ENCODE measurements around the gene ARHGAP15. TPM values are rescaled to one million over a fixed set of nuclear protein-coding genes. Genes with fewer than 3 reads are reported as not detected.

Gene ARHGAP15
- total RNA-seq, 1 donor from 2014 or later, result 9.1 TPM

DNA sequence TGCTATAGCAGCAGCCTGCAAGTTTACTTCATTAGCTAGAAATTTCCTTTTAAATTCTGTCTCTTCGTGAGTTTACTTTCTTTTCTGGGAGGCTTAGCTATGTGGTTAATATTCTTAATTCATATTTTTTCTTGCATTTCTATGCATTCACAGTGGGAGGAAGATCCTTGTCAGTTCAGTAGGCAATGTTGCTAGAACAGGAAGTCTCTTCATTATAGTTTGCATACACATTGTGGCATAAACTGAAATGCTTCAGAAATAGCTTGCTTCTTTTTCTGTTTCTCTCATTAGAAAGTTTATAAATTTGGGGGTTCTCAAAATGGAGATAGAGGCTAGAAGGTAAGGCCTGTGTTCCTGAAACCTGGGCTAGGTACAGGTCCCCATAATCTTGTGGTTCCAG, 8.1 kb upstream of the ARHGAP15 start:
- H3K27me3 ChIP-seq, result no peaks in the 10 kb centered on the region
- no peak for DNase-seq (ENCODE audit: extremely low spot score in 2 of 2)
- TF ChIP-seq, protein P1, sequence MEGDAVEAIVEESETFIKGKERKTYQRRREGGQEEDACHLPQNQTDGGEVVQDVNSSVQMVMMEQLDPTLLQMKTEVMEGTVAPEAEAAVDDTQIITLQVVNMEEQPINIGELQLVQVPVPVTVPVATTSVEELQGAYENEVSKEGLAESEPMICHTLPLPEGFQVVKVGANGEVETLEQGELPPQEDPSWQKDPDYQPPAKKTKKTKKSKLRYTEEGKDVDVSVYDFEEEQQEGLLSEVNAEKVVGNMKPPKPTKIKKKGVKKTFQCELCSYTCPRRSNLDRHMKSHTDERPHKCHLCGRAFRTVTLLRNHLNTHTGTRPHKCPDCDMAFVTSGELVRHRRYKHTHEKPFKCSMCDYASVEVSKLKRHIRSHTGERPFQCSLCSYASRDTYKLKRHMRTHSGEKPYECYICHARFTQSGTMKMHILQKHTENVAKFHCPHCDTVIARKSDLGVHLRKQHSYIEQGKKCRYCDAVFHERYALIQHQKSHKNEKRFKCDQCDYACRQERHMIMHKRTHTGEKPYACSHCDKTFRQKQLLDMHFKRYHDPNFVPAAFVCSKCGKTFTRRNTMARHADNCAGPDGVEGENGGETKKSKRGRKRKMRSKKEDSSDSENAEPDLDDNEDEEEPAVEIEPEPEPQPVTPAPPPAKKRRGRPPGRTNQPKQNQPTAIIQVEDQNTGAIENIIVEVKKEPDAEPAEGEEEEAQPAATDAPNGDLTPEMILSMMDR (IDR thresholded peaks at IDR 0.05), result no peak
- no peak for TF ChIP-seq POLR2AphosphoS5 (IDR thresholded peaks at IDR 0.05; ENCODE audit: insufficient read depth in 1 of 2, low read depth in 1 of 2)
- TF ChIP-seq POLR2A (IDR thresholded peaks at IDR 0.05), result no peak
- no peak overlapping the region for H3K27ac ChIP-seq
- intact Hi-C loops (cut with DNase I), result no loop called here
- no peaks in the 10 kb centered on the region for H3K4me1 ChIP-seq
- no peak overlapping the region for H3K4me3 ChIP-seq
- H3K9me3 ChIP-seq, result no peaks in the 10 kb centered on the region
- no peaks in the 10 kb centered on the region for H3K36me3 ChIP-seq

GRCh38 chr2:143121957-143122356, 7.3 kb upstream of the ARHGAP15 start:
- Histone ChIP-seq H3K4me3 (no peak overlapping the region), H3K4me1 (no peaks in the 10 kb centered on the region), H3K9me3 (no peaks in the 10 kb centered on the region), H3K27ac (no peak overlapping the region), H3K27me3 (no peaks in the 10 kb centered on the region), H3K36me3 (no peaks in the 10 kb centered on the region)
- TF ChIP-seq POLR2A (IDR thresholded peaks at IDR 0.05), result no peak
- DNase-seq (ENCODE audit: extremely low spot score in 2 of 2), result no peak
- intact Hi-C loops (cut with DNase I), result no loop called here

- TF ChIP-seq POLR2A (IDR thresholded peaks at IDR 0.05) (no peak), POLR2AphosphoS5 (IDR thresholded peaks at IDR 0.05; ENCODE audit: insufficient read depth in 1 of 2, low read depth in 1 of 2) (no peak)
- TF ChIP-seq, protein P1 (IDR thresholded peaks at IDR 0.05), result no peak
- no peak overlapping the region for H3K4me3 ChIP-seq
- no peak overlapping the region for H3K27ac ChIP-seq
- no peaks in the 10 kb centered on the region for H3K36me3 ChIP-seq
- no peaks in the 10 kb centered on the region for H3K27me3 ChIP-seq
- no peak for DNase-seq (ENCODE audit: extremely low spot score in 2 of 2)
- intact Hi-C loops (cut with DNase I), result no loop called here
- H3K9me3 ChIP-seq, result no peaks in the 10 kb centered on the region
- H3K4me1 ChIP-seq, result no peaks in the 10 kb centered on the region
These were observed 5.3 kb upstream of the ARHGAP15 start for GRCh38 chr2:143123911-143124310.

- intact Hi-C loops (cut with DNase I), result no loop called here
- Histone ChIP-seq H3K9me3 (no peaks in the 10 kb centered on the region), H3K27ac (no peak overlapping the region), H3K4me1 (no peaks in the 10 kb centered on the region), H3K27me3 (no peaks in the 10 kb centered on the region), H3K36me3 (no peaks in the 10 kb centered on the region), H3K4me3 (no peak overlapping the region)
- no peak for TF ChIP-seq POLR2AphosphoS5 (IDR thresholded peaks at IDR 0.05; ENCODE audit: insufficient read depth in 1 of 2, low read depth in 1 of 2)
- TF ChIP-seq POLR2A (IDR thresholded peaks at IDR 0.05), result no peak
- TF ChIP-seq, protein P1 (IDR thresholded peaks at IDR 0.05), result no peak
- no peak for DNase-seq (ENCODE audit: extremely low spot score in 2 of 2)
These were observed 4.8 kb upstream of the ARHGAP15 start for GRCh38 chr2:143124445-143124844.

DNA sequence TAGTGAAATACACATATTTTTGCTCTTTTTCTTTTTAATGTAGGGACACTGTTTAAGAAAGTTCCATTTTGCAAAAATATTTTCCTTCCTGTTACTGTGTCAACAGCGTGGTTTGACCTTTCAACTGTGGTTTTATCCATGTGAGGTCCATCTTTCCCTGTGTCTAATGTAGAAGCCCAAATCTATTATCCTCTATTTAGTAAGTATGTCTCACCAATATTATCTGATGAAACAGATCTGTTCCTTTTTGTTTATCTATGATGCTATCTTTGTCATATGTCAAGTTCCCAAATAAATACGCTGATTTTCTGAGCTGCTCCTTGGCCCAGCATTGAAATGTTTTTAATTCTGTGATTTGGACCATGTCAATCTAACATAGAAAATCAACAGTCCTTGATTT, 3.5 kb upstream of the ARHGAP15 start:
- no peak for DNase-seq (ENCODE audit: extremely low spot score in 2 of 2)
- Histone ChIP-seq H3K4me1 (no peaks in the 10 kb centered on the region), H3K36me3 (no peaks in the 10 kb centered on the region), H3K27ac (no peak overlapping the region), H3K4me3 (no peak overlapping the region), H3K27me3 (no peaks in the 10 kb centered on the region), H3K9me3 (no peaks in the 10 kb centered on the region)
- TF ChIP-seq, protein P1 (IDR thresholded peaks at IDR 0.05), result no peak
- no peak for TF ChIP-seq POLR2AphosphoS5 (IDR thresholded peaks at IDR 0.05; ENCODE audit: insufficient read depth in 1 of 2, low read depth in 1 of 2)
- no peak for TF ChIP-seq POLR2A (IDR thresholded peaks at IDR 0.05)
- intact Hi-C loops (cut with DNase I), result no loop called here

- Histone ChIP-seq H3K4me3 (no peak overlapping the region), H3K4me1 (no peaks in the 10 kb centered on the region), H3K27me3 (no peaks in the 10 kb centered on the region), H3K9me3 (no peaks in the 10 kb centered on the region), H3K36me3 (no peaks in the 10 kb centered on the region), H3K27ac (no peak overlapping the region)
- no peak for DNase-seq (ENCODE audit: extremely low spot score in 2 of 2)
- TF ChIP-seq POLR2A (IDR thresholded peaks at IDR 0.05) (no peak), POLR2AphosphoS5 (IDR thresholded peaks at IDR 0.05; ENCODE audit: insufficient read depth in 1 of 2, low read depth in 1 of 2) (no peak)
- TF ChIP-seq, protein P1 (IDR thresholded peaks at IDR 0.05), result no peak
- intact Hi-C loops (cut with DNase I), result no loop called here
These were observed 3.1 kb downstream of the ARHGAP15 start for GRCh38 chr2:143132355-143132754.

Data from vagina (tissue), 2 donors.